Measurements from ENCODE around the gene PSME3IP1. TPM values are rescaled to one million over a fixed set of nuclear protein-coding genes. Genes with fewer than 3 reads are reported as not detected.
A peak's percentile ranks its signal among the peaks of the same experiment; 100 is the strongest.

The PSME3IP1 gene
- total RNA-seq, 1 experiment from 2014 or later: 104 TPM

- no peak for TF ChIP-seq ERG (CRISPR knock-in tag; IDR thresholded peaks at IDR 0.05)
- TF ChIP-seq FOXJ3 (CRISPR knock-in tag; IDR thresholded peaks at IDR 0.05; ENCODE audit: borderline replicate concordance): no peak
- no peak for TF ChIP-seq ZNF512 (CRISPR knock-in tag; IDR thresholded peaks at IDR 0.05; ENCODE audit: borderline replicate concordance)
- no peak for TF ChIP-seq ATF3 (CRISPR knock-in tag; conservative IDR thresholded peaks at IDR 0.05)
- no peak for TF ChIP-seq SMAD4 (CRISPR knock-in tag; IDR thresholded peaks at IDR 0.05)
- peak; percentile 45; the same call in 1 of the 2 replicates for TF ChIP-seq MAX (CRISPR knock-in tag; IDR thresholded peaks at IDR 0.05)
- TF ChIP-seq ZNF263 (CRISPR knock-in tag; IDR thresholded peaks at IDR 0.05; ENCODE audit: low read depth): no peak
- TF ChIP-seq SOX15 (CRISPR knock-in tag; IDR thresholded peaks at IDR 0.05): no peak
- no peak for TF ChIP-seq HMGA2 (CRISPR knock-in tag; IDR thresholded peaks at IDR 0.05)
- no peak for TF ChIP-seq NFATC4 (CRISPR knock-in tag; IDR thresholded peaks at IDR 0.05)
- TF ChIP-seq USF1 (CRISPR knock-in tag; IDR thresholded peaks at IDR 0.05): peak; percentile 92
- peak; percentile 66; the same call in 1 of the 2 replicates for TF ChIP-seq E2F5 (CRISPR knock-in tag; IDR thresholded peaks at IDR 0.05)
- no peak for TF ChIP-seq GRHL2 (CRISPR knock-in tag; IDR thresholded peaks at IDR 0.05; ENCODE audit: insufficient replicate concordance, severe bottlenecking)
- no peak for TF ChIP-seq STAT6 (CRISPR knock-in tag; conservative IDR thresholded peaks at IDR 0.05; ENCODE audit: low read depth)
These were observed at the start of gene PSME3IP1, which contains the start of gene RSPRY1 (continued) for GRCh38 chr16:57185945-57186871.

GRCh38 chr16:57235128-57236021 is 49.5 kb upstream of the PSME3IP1 start:
- Mint-ChIP-seq H3K27ac (no peak overlapping the region), H3K9me3 (no peaks in the 10 kb centered on the region), H3K36me3 (peaks cover 58% of the 10 kb centered on the region), H3K4me1 (no peaks in the 10 kb centered on the region), H3K4me3 (no peak overlapping the region), H3K27me3 (ENCODE audit: low read depth) (no peaks in the 10 kb centered on the region)
- CTCF ChIA-PET: no interaction called here
- no peak for ATAC-seq
- POLR2A ChIA-PET: no interaction called here
- no peak for DNase-seq (ENCODE audit: low spot score)
- TF ChIP-seq ZNF121 (CRISPR knock-in tag; IDR thresholded peaks at IDR 0.05) (no peak), TEAD4 (CRISPR knock-in tag; IDR thresholded peaks at IDR 0.05) (no peak), AR (CRISPR knock-in tag; IDR thresholded peaks at IDR 0.05) (no peak), NR3C1 (CRISPR knock-in tag; conservative IDR thresholded peaks at IDR 0.05; ENCODE audit: low read depth) (no peak), TCF7 (CRISPR knock-in tag; IDR thresholded peaks at IDR 0.05; ENCODE audit: low read depth) (no peak), ATF6 (CRISPR knock-in tag; IDR thresholded peaks at IDR 0.05) (no peak)
